Brain microvascular endothelial cell (primary cell): ENCODE data around the gene VCY.
"Not testable (repeated sequence)": the region's sequence is repeated elsewhere in the genome, so short reads cannot be mapped to it uniquely, and the experiment has no call there.

Experiments
- DNase-seq: peaks from one replicate; pipeline ENCODE4 v3.0.0-alpha.2; 2020
- H3K27ac ChIP-seq: fragments of 250-450 bp; sonication (Bioruptor Pico); 2 replicates; pipeline ENCODE4 v1.5.1; 2020; ENCODE audit warnings: mild to moderate bottlenecking, moderate library complexity
- H3K27me3 ChIP-seq: fragments of 250-450 bp; sonication (Bioruptor Pico); replicated peaks from 2 replicates; pipeline ENCODE4 v1.5.1; 2020; ENCODE audit warnings: mild to moderate bottlenecking
- H3K36me3 ChIP-seq: fragments of 250-450 bp; sonication (Bioruptor Pico); replicated peaks from 2 replicates; pipeline ENCODE4 v1.5.1; 2020; ENCODE audit warnings: mild to moderate bottlenecking
- H3K4me3 ChIP-seq: 2 replicates; pipeline ENCODE4 v1.5.1; 2011; ENCODE audit warnings: low read depth, mild to moderate bottlenecking, control low read depth, low read length, moderate library complexity
- in situ Hi-C: cut with HindIII; loops from 2 replicates; pipeline ENCODE4 v1.10.0; 2017; ENCODE audit warnings: low sequenced_read_pairs, low pct_ligation_motif_present

Gene VCY

DNA sequence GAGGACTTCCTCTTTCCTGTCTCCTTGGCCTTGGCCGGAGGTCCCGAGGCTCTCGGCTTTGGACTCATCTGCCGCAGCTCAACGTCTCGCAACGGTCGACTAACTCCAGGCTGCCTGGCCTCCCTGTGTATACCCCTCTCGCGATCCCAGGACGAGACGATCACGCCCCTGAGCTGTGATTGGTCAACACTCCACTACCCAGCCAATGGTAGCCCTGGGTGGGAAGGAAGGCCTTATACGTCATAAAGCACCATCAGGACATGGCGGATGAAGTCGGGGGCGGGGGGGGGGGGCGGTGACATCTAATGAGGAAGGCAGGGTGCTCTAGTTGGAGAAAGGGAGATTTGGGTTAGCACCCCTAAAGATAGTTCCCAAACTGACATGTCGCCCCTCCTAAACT, at the start of gene VCY:
Gene VCY (minus strand): TSS at position 101 of the 400 bp plus-strand sequence. CDS start 33 bp downstream, at position 68.
- H3K4me3 ChIP-seq, H3K27ac ChIP-seq, H3K36me3 ChIP-seq, H3K27me3 ChIP-seq, DNase-seq, in situ Hi-C loops: not testable (repeated sequence)

DNA sequence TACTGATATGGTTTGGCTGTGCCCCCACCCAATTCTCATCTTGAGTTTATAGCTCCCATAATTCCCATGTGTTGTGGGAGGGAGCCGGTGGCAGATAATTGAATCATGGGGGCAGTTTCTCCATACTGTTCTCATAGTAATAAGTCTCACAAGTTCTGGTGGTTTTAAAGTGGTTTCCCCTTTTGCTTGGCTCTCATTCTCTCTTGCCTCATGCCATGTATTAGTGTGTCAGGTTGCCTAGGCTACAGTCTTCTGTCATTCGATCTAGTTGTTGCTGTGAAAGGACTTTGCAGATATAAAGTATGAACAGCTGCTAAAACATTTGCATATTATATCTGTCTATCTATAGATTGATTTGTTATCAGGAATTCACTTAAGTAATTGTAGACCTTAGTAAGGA, 44.1 kb upstream of the VCY start:
- H3K27ac ChIP-seq, H3K4me3 ChIP-seq, DNase-seq, in situ Hi-C loops, H3K36me3 ChIP-seq, H3K27me3 ChIP-seq: not testable (repeated sequence)

DNA sequence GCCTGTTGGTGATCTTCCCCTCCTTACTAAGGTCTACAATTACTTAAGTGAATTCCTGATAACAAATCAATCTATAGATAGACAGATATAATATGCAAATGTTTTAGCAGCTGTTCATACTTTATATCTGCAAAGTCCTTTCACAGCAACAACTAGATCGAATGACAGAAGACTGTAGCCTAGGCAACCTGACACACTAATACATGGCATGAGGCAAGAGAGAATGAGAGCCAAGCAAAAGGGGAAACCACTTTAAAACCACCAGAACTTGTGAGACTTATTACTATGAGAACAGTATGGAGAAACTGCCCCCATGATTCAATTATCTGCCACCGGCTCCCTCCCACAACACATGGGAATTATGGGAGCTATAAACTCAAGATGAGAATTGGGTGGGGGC, 25.6 kb upstream of the VCY start:
- DNase-seq, H3K27ac ChIP-seq, in situ Hi-C loops, H3K4me3 ChIP-seq, H3K27me3 ChIP-seq, H3K36me3 ChIP-seq: not testable (repeated sequence)

DNA sequence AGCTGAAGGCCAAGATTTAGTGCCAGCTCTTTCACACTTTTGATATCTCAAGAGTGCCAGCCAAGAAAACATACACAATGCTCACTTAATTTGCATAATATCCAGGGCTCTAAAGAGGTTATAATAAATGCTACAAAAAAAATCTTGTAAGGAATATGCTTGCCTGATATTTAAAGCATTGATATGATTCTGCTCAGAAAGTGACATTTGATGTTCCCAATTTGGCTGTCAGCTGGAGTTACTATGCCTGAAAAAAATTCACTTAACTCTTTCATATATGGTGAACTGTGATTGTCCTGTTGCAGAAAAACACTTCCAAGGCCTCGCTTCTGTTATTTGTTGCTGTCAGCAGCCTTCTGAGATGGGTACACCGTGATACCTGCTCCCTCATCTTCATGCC, 43.9 kb downstream of the VCY start:
- in situ Hi-C loops, H3K36me3 ChIP-seq, DNase-seq, H3K27ac ChIP-seq, H3K4me3 ChIP-seq, H3K27me3 ChIP-seq: not testable (repeated sequence)
